ENCODE data around the gene CRYBA4.

CRYBA4 gene

DNA sequence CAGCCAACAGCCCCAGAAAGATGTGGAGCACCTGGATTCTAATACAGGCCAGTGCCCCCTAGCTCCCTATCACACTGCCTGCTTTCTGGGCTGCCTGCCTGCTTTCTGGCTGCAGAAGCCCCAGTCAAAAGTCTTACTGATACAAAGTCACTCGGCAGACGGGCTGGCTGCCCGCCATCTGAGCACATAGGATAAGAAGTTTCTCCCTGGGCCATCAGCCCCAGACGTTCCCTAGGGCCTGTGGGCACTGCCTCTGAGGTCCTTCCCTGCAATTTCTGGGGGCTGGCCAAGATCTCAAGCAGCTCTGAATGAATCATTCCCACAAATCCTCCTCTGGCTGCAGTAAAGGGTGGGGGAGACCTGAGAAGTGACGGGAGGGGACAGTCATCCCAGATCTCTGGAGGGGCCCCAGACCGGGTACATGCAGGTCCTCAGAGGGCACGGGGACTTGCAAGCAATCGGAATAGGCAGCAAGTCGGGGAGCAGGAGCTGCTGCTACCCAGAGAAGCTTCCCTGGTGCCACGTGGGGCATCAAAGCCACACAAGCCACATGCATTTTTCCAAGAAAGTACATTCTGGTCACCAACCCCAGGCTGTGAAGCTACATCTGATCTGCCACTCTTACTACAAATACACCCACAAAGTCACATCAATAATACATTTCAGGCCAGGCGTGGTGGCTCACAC is 36.5 kb upstream of the CRYBA4 start:
- no peak for DNase-seq (ENCODE audit: extremely low spot score)
- ChIA-PET CTCF (no interaction called here), POLR2A (interaction anchor here (0.6 kb wide), 1 partner anchor 286 kb away, joined by 4 read pairs; no protein-coding TSS in a partner anchor)
- no peak for TF ChIP-seq NFRKB (IDR thresholded peaks at IDR 0.05)
- no peak for TF ChIP-seq FOXK2 (IDR thresholded peaks at IDR 0.05)
- TF ChIP-seq BHLHE40 (IDR thresholded peaks at IDR 0.05; ENCODE audit: borderline replicate concordance), result no peak
- TF ChIP-seq LEF1 (IDR thresholded peaks at IDR 0.05; ENCODE audit: borderline replicate concordance), result no peak
- TF ChIP-seq ELF4 (IDR thresholded peaks at IDR 0.05), result no peak
- no peak for TF ChIP-seq SUZ12 (IDR thresholded peaks at IDR 0.05)
- no peak for TF ChIP-seq ARNT (IDR thresholded peaks at IDR 0.05)
- TF ChIP-seq SP1 (IDR thresholded peaks at IDR 0.05), result no peak
- TF ChIP-seq CTBP1 (IDR thresholded peaks at IDR 0.05; ENCODE audit: borderline replicate concordance), result no peak
- no peak for TF ChIP-seq L3MBTL2 (conservative IDR thresholded peaks at IDR 0.05)
- TF ChIP-seq, protein P1, sequence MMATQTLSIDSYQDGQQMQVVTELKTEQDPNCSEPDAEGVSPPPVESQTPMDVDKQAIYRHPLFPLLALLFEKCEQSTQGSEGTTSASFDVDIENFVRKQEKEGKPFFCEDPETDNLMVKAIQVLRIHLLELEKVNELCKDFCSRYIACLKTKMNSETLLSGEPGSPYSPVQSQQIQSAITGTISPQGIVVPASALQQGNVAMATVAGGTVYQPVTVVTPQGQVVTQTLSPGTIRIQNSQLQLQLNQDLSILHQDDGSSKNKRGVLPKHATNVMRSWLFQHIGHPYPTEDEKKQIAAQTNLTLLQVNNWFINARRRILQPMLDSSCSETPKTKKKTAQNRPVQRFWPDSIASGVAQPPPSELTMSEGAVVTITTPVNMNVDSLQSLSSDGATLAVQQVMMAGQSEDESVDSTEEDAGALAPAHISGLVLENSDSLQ (IDR thresholded peaks at IDR 0.05), result no peak
- no peak for TF ChIP-seq FOXA1 (IDR thresholded peaks at IDR 0.05)
- no peak for TF ChIP-seq HDGF (IDR thresholded peaks at IDR 0.05; ENCODE audit: borderline replicate concordance)
- no peak for TF ChIP-seq FOXM1 (IDR thresholded peaks at IDR 0.05; ENCODE audit: borderline replicate concordance)
- no peak for TF ChIP-seq TARDBP (IDR thresholded peaks at IDR 0.05)
- no peak for TF ChIP-seq ZNF384 (IDR thresholded peaks at IDR 0.05)

DNA sequence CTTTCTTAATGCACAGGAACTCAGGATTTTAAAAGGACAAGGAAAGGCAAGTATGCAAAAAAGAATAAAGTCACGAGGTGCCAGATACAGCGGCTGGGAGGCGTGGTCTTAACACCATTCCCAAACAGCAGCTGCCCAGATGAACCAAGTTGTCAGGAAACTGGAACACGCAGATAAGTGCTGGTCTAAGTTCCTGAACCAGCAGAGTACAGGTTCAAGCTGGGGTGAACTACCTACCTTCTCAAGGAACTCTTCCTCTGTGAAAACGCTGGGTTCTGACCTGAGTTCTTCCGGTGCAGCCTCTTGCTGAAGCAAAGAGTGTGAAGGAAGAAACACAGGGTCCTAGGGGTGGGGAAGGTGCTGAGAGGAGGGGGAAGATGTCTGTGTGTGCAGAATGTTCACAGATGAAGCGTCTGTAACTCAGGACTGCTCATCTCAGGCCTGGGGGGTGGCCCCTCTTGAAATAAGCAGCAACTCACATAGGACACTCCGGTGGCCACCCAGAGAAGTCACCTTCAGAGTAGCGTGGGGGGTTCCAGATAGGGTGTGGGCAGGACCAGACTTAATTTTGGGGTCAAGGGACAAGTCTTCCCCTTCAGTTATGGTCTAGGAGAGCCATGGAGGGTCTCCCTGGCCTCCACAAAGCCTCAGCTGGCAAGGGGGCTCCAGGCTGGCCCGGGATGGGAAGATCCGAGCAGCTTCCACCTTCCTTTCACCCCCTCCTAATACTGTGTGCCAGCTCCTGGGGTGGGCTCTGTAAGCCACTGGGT is 35.0 kb upstream of the CRYBA4 start:
- CTCF ChIA-PET, result no interaction called here
- TF ChIP-seq NFRKB (IDR thresholded peaks at IDR 0.05), result no peak
- no peak for TF ChIP-seq FOXK2 (IDR thresholded peaks at IDR 0.05)
- TF ChIP-seq HDGF (IDR thresholded peaks at IDR 0.05; ENCODE audit: borderline replicate concordance), result no peak
- TF ChIP-seq SP1 (IDR thresholded peaks at IDR 0.05), result no peak
- TF ChIP-seq ELF4 (IDR thresholded peaks at IDR 0.05), result no peak
- no peak for TF ChIP-seq ZNF384 (IDR thresholded peaks at IDR 0.05)
- no peak for TF ChIP-seq TARDBP (IDR thresholded peaks at IDR 0.05)
- no peak for TF ChIP-seq BHLHE40 (IDR thresholded peaks at IDR 0.05; ENCODE audit: borderline replicate concordance)
- TF ChIP-seq ARNT (IDR thresholded peaks at IDR 0.05), result no peak
- no peak for TF ChIP-seq SUZ12 (IDR thresholded peaks at IDR 0.05)
- no peak for TF ChIP-seq CTBP1 (IDR thresholded peaks at IDR 0.05; ENCODE audit: borderline replicate concordance)
- TF ChIP-seq, protein P1 (IDR thresholded peaks at IDR 0.05), result no peak
- no peak for TF ChIP-seq FOXM1 (IDR thresholded peaks at IDR 0.05; ENCODE audit: borderline replicate concordance)
- TF ChIP-seq L3MBTL2 (conservative IDR thresholded peaks at IDR 0.05), result no peak
- no peak for TF ChIP-seq LEF1 (IDR thresholded peaks at IDR 0.05; ENCODE audit: borderline replicate concordance)
- no peak for TF ChIP-seq FOXA1 (IDR thresholded peaks at IDR 0.05)
- DNase-seq (ENCODE audit: extremely low spot score), result no peak
- POLR2A ChIA-PET, result no interaction called here

DNA sequence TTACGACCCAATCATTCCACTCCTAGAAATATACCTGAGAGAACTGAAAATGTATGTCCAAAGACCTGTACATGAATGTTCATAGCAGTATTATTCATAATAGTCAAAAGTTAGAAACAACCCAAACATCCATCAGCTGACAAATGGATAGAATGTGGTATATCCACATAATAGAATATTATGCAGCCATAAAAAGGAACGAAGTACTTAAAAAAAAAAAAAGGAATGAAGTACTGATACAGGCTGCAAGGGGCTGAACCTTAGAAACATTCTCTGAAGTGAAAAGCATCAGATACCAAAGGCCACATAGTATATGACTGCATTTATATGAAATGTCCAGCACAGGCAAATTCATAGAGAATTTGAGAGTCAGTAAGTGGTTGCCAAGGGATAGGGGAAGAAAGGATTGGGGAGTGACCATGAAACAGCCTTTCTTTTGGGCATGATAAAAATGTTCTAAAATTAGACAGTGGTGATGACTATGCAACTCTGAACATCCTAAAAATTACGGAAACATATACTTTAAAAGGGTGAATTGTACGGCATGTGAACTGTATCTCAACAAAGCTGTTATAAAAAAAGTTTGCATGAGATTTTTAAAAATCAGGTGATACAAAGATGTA is 33.7 kb upstream of the CRYBA4 start:
- TF ChIP-seq ARNT (IDR thresholded peaks at IDR 0.05) (no peak), SP1 (IDR thresholded peaks at IDR 0.05) (no peak), L3MBTL2 (conservative IDR thresholded peaks at IDR 0.05) (no peak), TARDBP (IDR thresholded peaks at IDR 0.05) (no peak), LEF1 (IDR thresholded peaks at IDR 0.05; ENCODE audit: borderline replicate concordance) (no peak), FOXA1 (IDR thresholded peaks at IDR 0.05) (no peak), NFRKB (IDR thresholded peaks at IDR 0.05) (no peak), FOXM1 (IDR thresholded peaks at IDR 0.05; ENCODE audit: borderline replicate concordance) (no peak)
- TF ChIP-seq, protein P1 (IDR thresholded peaks at IDR 0.05), result no peak
- ChIA-PET POLR2A (no interaction called here), CTCF (no interaction called here)
- no peak for DNase-seq (ENCODE audit: extremely low spot score)

DNA sequence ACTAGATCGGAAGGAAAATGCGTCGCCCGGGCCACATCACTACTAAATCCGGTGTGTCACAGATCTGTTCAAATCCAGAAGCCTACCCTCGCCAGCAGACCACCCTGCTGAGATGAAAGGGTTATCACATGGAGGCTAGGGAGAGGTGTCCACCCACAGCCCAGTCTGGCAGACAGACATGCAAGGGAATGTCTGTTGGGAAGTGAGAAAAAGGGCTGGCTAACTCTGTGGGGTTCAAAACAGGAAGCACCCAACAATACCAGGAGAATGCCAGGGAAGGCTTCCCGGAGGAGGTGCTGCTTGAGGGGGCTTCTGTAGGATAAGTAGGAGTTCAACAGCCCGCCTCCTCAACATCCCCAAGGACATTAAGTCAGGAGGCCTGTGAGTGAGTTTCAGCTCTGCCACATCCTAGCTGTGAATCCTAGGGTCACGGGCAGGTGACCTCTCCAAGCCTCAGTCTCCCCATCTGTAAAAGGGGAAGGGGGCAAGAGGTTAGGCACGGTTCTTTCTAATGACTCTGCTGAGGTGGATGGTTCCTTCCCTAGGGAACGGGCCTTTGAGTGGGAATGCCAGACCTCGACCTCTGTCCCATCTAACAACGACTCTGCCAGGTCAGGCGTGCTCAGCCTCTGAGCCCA is 32.9 kb upstream of the CRYBA4 start:
- TF ChIP-seq CTBP1 (IDR thresholded peaks at IDR 0.05; ENCODE audit: borderline replicate concordance), result no peak
- TF ChIP-seq ZNF384 (IDR thresholded peaks at IDR 0.05), result no peak
- no peak for TF ChIP-seq TARDBP (IDR thresholded peaks at IDR 0.05)
- no peak for TF ChIP-seq FOXA1 (IDR thresholded peaks at IDR 0.05)
- TF ChIP-seq L3MBTL2 (conservative IDR thresholded peaks at IDR 0.05), result no peak
- no peak for TF ChIP-seq SP1 (IDR thresholded peaks at IDR 0.05)
- no peak for TF ChIP-seq LEF1 (IDR thresholded peaks at IDR 0.05; ENCODE audit: borderline replicate concordance)
- TF ChIP-seq SUZ12 (IDR thresholded peaks at IDR 0.05), result no peak
- TF ChIP-seq ELF4 (IDR thresholded peaks at IDR 0.05), result no peak
- TF ChIP-seq ARNT (IDR thresholded peaks at IDR 0.05), result no peak
- no peak for TF ChIP-seq HDGF (IDR thresholded peaks at IDR 0.05; ENCODE audit: borderline replicate concordance)
- TF ChIP-seq NFRKB (IDR thresholded peaks at IDR 0.05), result no peak
- TF ChIP-seq FOXM1 (IDR thresholded peaks at IDR 0.05; ENCODE audit: borderline replicate concordance), result no peak
- TF ChIP-seq, protein P1 (IDR thresholded peaks at IDR 0.05), result no peak
- no peak for TF ChIP-seq BHLHE40 (IDR thresholded peaks at IDR 0.05; ENCODE audit: borderline replicate concordance)
- no peak for TF ChIP-seq FOXK2 (IDR thresholded peaks at IDR 0.05)
- POLR2A ChIA-PET, result no interaction called here
- CTCF ChIA-PET, result no interaction called here
- DNase-seq (ENCODE audit: extremely low spot score), result no peak
